ENCODE measurements around the gene CUL3. TPM values are rescaled to one million over a fixed set of nuclear protein-coding genes. Genes with fewer than 3 reads are reported as not detected.
A peak's percentile ranks its signal among the peaks of the same experiment; 100 is the strongest.
"Not testable (repeated sequence)": the region's sequence is repeated elsewhere in the genome, so short reads cannot be mapped to it uniquely, and the experiment has no call there.

The CUL3 gene
- total and polyA plus RNA-seq, 2 experiments from 2014 or later = 86.0 to 125 TPM

GRCh38 chr2:224523626-224524577 is 61.3 kb downstream of the CUL3 start:
- no peaks in the 10 kb centered on the region for H3F3A ChIP-seq (replicated peaks; ENCODE audit: low read depth)
- H3K36me3 Mint-ChIP-seq (ENCODE audit: low read depth) = peaks cover 3% of the 10 kb centered on the region; the same call in 2 of the 3 replicates
- peaks cover 12% of the 10 kb centered on the region for H4K20me1 ChIP-seq (replicated peaks; ENCODE audit: insufficient read depth)
- H3K9me2 ChIP-seq (ENCODE audit: insufficient read depth) = no peaks in the 10 kb centered on the region
- no peak overlapping the region for H3K4me2 ChIP-seq
- no peak overlapping the region for H2AFZ ChIP-seq
- peak; percentile 29 for DNase-seq (ENCODE audit: low spot score)
- no peaks in the 10 kb centered on the region for H3K27me3 ChIP-seq (ENCODE audit: insufficient read depth)
- no peaks in the 10 kb centered on the region for H3K36me3 ChIP-seq (ENCODE audit: insufficient read depth)
- H3K79me2 ChIP-seq (replicated peaks; ENCODE audit: insufficient read depth) = peaks cover 100% of the 10 kb centered on the region
- H3K4me3 Mint-ChIP-seq = no peak overlapping the region
- H3K27me3 Mint-ChIP-seq (ENCODE audit: insufficient read depth, low read depth, poor library complexity) = peaks cover 3% of the 10 kb centered on the region
- peak; percentile 48 for ATAC-seq
- no peak overlapping the region for H3K4me3 ChIP-seq
- peak overlapping the region; percentile 21 for H3K27ac ChIP-seq (ENCODE audit: low read depth)
- no peaks in the 10 kb centered on the region for H3K9me3 Mint-ChIP-seq
- peaks cover 23% of the 10 kb centered on the region for H3K4me1 ChIP-seq (ENCODE audit: insufficient read depth)
- H3K4me1 Mint-ChIP-seq = peaks cover 36% of the 10 kb centered on the region
- H3K27ac Mint-ChIP-seq = peak overlapping the region; percentile 63
- TF ChIP-seq STAT1 (IDR thresholded peaks at IDR 0.05; ENCODE audit: unreplicated experiment) (no peak), CREB1 (CRISPR knock-in tag; IDR thresholded peaks at IDR 0.05; ENCODE audit: low read depth) (no peak), POLR2AphosphoS5 (IDR thresholded peaks at IDR 0.05; ENCODE audit: low read depth) (no peak), EZH2phosphoT487 (IDR thresholded peaks at IDR 0.05; ENCODE audit: unreplicated experiment) (no peak), NANOG (IDR thresholded peaks at IDR 0.05; ENCODE audit: borderline replicate concordance) (no peak), ZNF331 (CRISPR knock-in tag; IDR thresholded peaks at IDR 0.05; ENCODE audit: low read depth) (no peak), ZNF114 (CRISPR knock-in tag; IDR thresholded peaks at IDR 0.05) (no peak), JUNB (IDR thresholded peaks at IDR 0.05; ENCODE audit: unreplicated experiment) (no peak)
- TF ChIP-seq, protein P1, sequence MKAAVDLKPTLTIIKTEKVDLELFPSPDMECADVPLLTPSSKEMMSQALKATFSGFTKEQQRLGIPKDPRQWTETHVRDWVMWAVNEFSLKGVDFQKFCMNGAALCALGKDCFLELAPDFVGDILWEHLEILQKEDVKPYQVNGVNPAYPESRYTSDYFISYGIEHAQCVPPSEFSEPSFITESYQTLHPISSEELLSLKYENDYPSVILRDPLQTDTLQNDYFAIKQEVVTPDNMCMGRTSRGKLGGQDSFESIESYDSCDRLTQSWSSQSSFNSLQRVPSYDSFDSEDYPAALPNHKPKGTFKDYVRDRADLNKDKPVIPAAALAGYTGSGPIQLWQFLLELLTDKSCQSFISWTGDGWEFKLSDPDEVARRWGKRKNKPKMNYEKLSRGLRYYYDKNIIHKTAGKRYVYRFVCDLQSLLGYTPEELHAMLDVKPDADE (IDR thresholded peaks at IDR 0.05) = no peak
- TF ChIP-seq, protein P2, sequence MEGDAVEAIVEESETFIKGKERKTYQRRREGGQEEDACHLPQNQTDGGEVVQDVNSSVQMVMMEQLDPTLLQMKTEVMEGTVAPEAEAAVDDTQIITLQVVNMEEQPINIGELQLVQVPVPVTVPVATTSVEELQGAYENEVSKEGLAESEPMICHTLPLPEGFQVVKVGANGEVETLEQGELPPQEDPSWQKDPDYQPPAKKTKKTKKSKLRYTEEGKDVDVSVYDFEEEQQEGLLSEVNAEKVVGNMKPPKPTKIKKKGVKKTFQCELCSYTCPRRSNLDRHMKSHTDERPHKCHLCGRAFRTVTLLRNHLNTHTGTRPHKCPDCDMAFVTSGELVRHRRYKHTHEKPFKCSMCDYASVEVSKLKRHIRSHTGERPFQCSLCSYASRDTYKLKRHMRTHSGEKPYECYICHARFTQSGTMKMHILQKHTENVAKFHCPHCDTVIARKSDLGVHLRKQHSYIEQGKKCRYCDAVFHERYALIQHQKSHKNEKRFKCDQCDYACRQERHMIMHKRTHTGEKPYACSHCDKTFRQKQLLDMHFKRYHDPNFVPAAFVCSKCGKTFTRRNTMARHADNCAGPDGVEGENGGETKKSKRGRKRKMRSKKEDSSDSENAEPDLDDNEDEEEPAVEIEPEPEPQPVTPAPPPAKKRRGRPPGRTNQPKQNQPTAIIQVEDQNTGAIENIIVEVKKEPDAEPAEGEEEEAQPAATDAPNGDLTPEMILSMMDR (conservative IDR thresholded peaks at IDR 0.05; ENCODE audit: low read depth in 2 of 2) = no peak

- not testable (repeated sequence) for H2AFZ ChIP-seq, H3K27ac Mint-ChIP-seq, H3K4me2 ChIP-seq
Observed at GRCh38 chr2:224522483-224522882, 62.7 kb downstream of the CUL3 start.

More at GRCh38 chr2:224522483-224522882, 62.7 kb downstream of the CUL3 start:
- H3K27me3 Mint-ChIP-seq (ENCODE audit: insufficient read depth, low read depth, poor library complexity); H3K36me3 ChIP-seq (ENCODE audit: insufficient read depth); H3F3A ChIP-seq (replicated peaks; ENCODE audit: low read depth); H3K36me3 Mint-ChIP-seq (ENCODE audit: low read depth); H3K9me3 Mint-ChIP-seq; H3K27ac ChIP-seq (ENCODE audit: low read depth); H3K27me3 ChIP-seq (ENCODE audit: insufficient read depth); H3K4me3 Mint-ChIP-seq; H3K4me3 ChIP-seq; ATAC-seq; DNase-seq (ENCODE audit: low spot score); H3K9me2 ChIP-seq (ENCODE audit: insufficient read depth): not testable (repeated sequence)
- peaks cover 31% of the 10 kb centered on the region for H3K4me1 Mint-ChIP-seq
- Histone ChIP-seq H3K79me2 (replicated peaks; ENCODE audit: insufficient read depth) (peaks cover 100% of the 10 kb centered on the region), H4K20me1 (replicated peaks; ENCODE audit: insufficient read depth) (peaks cover 16% of the 10 kb centered on the region), H3K4me1 (ENCODE audit: insufficient read depth) (peaks cover 23% of the 10 kb centered on the region)

Data from GM23338 (cell line).